Measurements from ENCODE around the gene NFKBIZ.

Gene NFKBIZ

GRCh38 chr3:101827211-101828174 lies 21.8 kb upstream of the NFKBIZ start:
- DNase-seq, result peak; percentile 85

GRCh38 chr3:101828276-101828675 lies 21.0 kb upstream of the NFKBIZ start:
- DNase-seq, result no peak

- DNase-seq, result no peak
Observed at GRCh38 chr3:101828691-101829436, 20.4 kb upstream of the NFKBIZ start.

GRCh38 chr3:101829437-101829830 lies 19.9 kb upstream of the NFKBIZ start:
- no peak for DNase-seq

GRCh38 chr3:101829874-101830273 lies 19.4 kb upstream of the NFKBIZ start:
- no peak for DNase-seq

- no peak for DNase-seq
Observed at GRCh38 chr3:101833446-101833974, 15.8 kb upstream of the NFKBIZ start.

- no peak for DNase-seq
Observed at GRCh38 chr3:101835676-101836075, 13.6 kb upstream of the NFKBIZ start.

- no peak for DNase-seq
Observed at GRCh38 chr3:101836160-101836559, 13.2 kb upstream of the NFKBIZ start.

- DNase-seq, result no peak
Observed at GRCh38 chr3:101836652-101837598, 12.4 kb upstream of the NFKBIZ start.

GRCh38 chr3:101838691-101839090 lies 10.6 kb upstream of the NFKBIZ start:
- no peak for DNase-seq

GRCh38 chr3:101840066-101840465 lies 9.2 kb upstream of the NFKBIZ start:
- no peak for DNase-seq

GRCh38 chr3:101842245-101842934 lies 6.9 kb upstream of the NFKBIZ start:
- DNase-seq, result no peak

GRCh38 chr3:101842935-101843330 lies 6.4 kb upstream of the NFKBIZ start:
- DNase-seq, result no peak

GRCh38 chr3:101845425-101845824 lies 3.9 kb upstream of the NFKBIZ start:
- DNase-seq, result no peak

GRCh38 chr3:101846709-101847108 lies 2.6 kb upstream of the NFKBIZ start:
- no peak for DNase-seq

GRCh38 chr3:101847328-101847727 lies 2.0 kb upstream of the NFKBIZ start:
- DNase-seq, result no peak

- no peak for DNase-seq
Observed at GRCh38 chr3:101848326-101848725, 988 bp upstream of the NFKBIZ start.

GRCh38 chr3:101849714-101850245 lies 466 bp downstream of the NFKBIZ start:
- DNase-seq, result peak; percentile 75

- DNase-seq, result peak; percentile 48
Observed at GRCh38 chr3:101850246-101851051, 1.1 kb downstream of the NFKBIZ start.

GRCh38 chr3:101851072-101851770 lies 1.9 kb downstream of the NFKBIZ start:
- DNase-seq, result no peak
